Skeletal muscle satellite cell (primary cell): ENCODE results near the gene FBXL13.
"Not testable (repeated sequence)": the region's sequence is repeated elsewhere in the genome, so short reads cannot be mapped to it uniquely, and the experiment has no call there.

Experiments used
- H3K27me3 ChIP-seq: 2 replicates; pipeline ENCODE4 v1.7.0; 2013; ENCODE audit warnings: low read length; ENCODE audit not compliant: control insufficient read depth, insufficient read depth
- H3K36me3 ChIP-seq: 2 replicates; pipeline ENCODE4 v1.7.0; 2013; ENCODE audit warnings: mild to moderate bottlenecking, control low read depth, low read length; ENCODE audit not compliant: insufficient read depth
- H3K4me1 ChIP-seq: 2 replicates; pipeline ENCODE4 v1.7.0; 2013; ENCODE audit warnings: low read length; ENCODE audit not compliant: control insufficient read depth, insufficient read depth
- H3K4me2 ChIP-seq: 2 replicates; pipeline ENCODE4 v1.7.0; 2013; ENCODE audit warnings: mild to moderate bottlenecking, low read length
- H3K4me3 ChIP-seq: 2 replicates; pipeline ENCODE4 v1.7.0; 2013; ENCODE audit warnings: low read length
- H3K9ac ChIP-seq: 2 replicates; pipeline ENCODE4 v1.7.0; 2013; ENCODE audit warnings: mild to moderate bottlenecking, low read depth, low read length, moderate library complexity
- H3K9me3 ChIP-seq: replicated peaks from 2 replicates; pipeline ENCODE4 v1.7.0; 2013; ENCODE audit warnings: mild to moderate bottlenecking, control low read depth, low read length

Gene FBXL13

GRCh38 chr7:103078226-103078625 lies 3.6 kb upstream of the FBXL13 start:
- peaks cover 13% of the 10 kb centered on the region for H3K4me1 ChIP-seq
- not testable (repeated sequence) for H3K4me3 ChIP-seq, H3K9me3 ChIP-seq, H3K9ac ChIP-seq, H3K4me2 ChIP-seq, H3K36me3 ChIP-seq, H3K27me3 ChIP-seq

GRCh38 chr7:103077318-103077717 lies 2.7 kb upstream of the FBXL13 start:
- no peaks in the 10 kb centered on the region for H3K27me3 ChIP-seq
- H3K36me3 ChIP-seq: no peaks in the 10 kb centered on the region
- H3K4me3 ChIP-seq: no peak overlapping the region
- no peak overlapping the region for H3K9ac ChIP-seq
- no peak overlapping the region for H3K4me2 ChIP-seq
- peaks cover 13% of the 10 kb centered on the region for H3K4me1 ChIP-seq
- H3K9me3 ChIP-seq: no peaks in the 10 kb centered on the region

- Histone ChIP-seq H3K27me3 (no peaks in the 10 kb centered on the region), H3K9me3 (no peaks in the 10 kb centered on the region), H3K36me3 (no peaks in the 10 kb centered on the region), H3K9ac (no peak overlapping the region), H3K4me3 (no peak overlapping the region), H3K4me1 (peaks cover 13% of the 10 kb centered on the region), H3K4me2 (no peak overlapping the region)
Observed at GRCh38 chr7:103076764-103077163, 2.2 kb upstream of the FBXL13 start.

GRCh38 chr7:103075337-103075918 lies 832 bp upstream of the FBXL13 start:
- peaks cover 13% of the 10 kb centered on the region for H3K4me1 ChIP-seq
- H3K27me3 ChIP-seq: no peaks in the 10 kb centered on the region
- H3K4me3 ChIP-seq: peak overlapping the region; percentile 94
- H3K9me3 ChIP-seq: no peaks in the 10 kb centered on the region
- peak overlapping the region; percentile 96 for H3K4me2 ChIP-seq
- H3K36me3 ChIP-seq: no peaks in the 10 kb centered on the region
- H3K9ac ChIP-seq: peak overlapping the region; percentile 86

GRCh38 chr7:103073989-103074518 lies 542 bp downstream of the FBXL13 start:
- Histone ChIP-seq H3K4me3 (peak overlapping the region; percentile 94), H3K27me3 (no peaks in the 10 kb centered on the region), H3K4me1 (peaks cover 13% of the 10 kb centered on the region), H3K9me3 (no peaks in the 10 kb centered on the region), H3K36me3 (no peaks in the 10 kb centered on the region), H3K4me2 (peak overlapping the region; percentile 96), H3K9ac (peak overlapping the region; percentile 86)

GRCh38 chr7:103071000-103071399 lies 3.6 kb downstream of the FBXL13 start:
- H3K27me3 ChIP-seq: no peaks in the 10 kb centered on the region
- H3K4me1 ChIP-seq: peaks cover 10% of the 10 kb centered on the region
- no peak overlapping the region for H3K9ac ChIP-seq
- no peaks in the 10 kb centered on the region for H3K36me3 ChIP-seq
- no peaks in the 10 kb centered on the region for H3K9me3 ChIP-seq
- H3K4me3 ChIP-seq: no peak overlapping the region
- no peak overlapping the region for H3K4me2 ChIP-seq

- Histone ChIP-seq H3K9me3 (no peaks in the 10 kb centered on the region), H3K4me3 (no peak overlapping the region), H3K4me2 (no peak overlapping the region), H3K9ac (no peak overlapping the region), H3K36me3 (no peaks in the 10 kb centered on the region), H3K27me3 (no peaks in the 10 kb centered on the region), H3K4me1 (peaks cover 3% of the 10 kb centered on the region)
Observed at GRCh38 chr7:103068414-103069403, 5.9 kb downstream of the FBXL13 start.

- Histone ChIP-seq H3K4me1 (no peaks in the 10 kb centered on the region), H3K4me2 (no peak overlapping the region), H3K27me3 (no peaks in the 10 kb centered on the region), H3K36me3 (no peaks in the 10 kb centered on the region), H3K9ac (no peak overlapping the region), H3K9me3 (no peaks in the 10 kb centered on the region), H3K4me3 (no peak overlapping the region)
Observed at GRCh38 chr7:103065667-103066066, 8.9 kb downstream of the FBXL13 start.

GRCh38 chr7:103063895-103064294 lies 10.7 kb downstream of the FBXL13 start:
- Histone ChIP-seq H3K4me3 (no peak overlapping the region), H3K9me3 (no peaks in the 10 kb centered on the region), H3K4me1 (no peaks in the 10 kb centered on the region), H3K9ac (no peak overlapping the region), H3K4me2 (no peak overlapping the region), H3K27me3 (no peaks in the 10 kb centered on the region), H3K36me3 (no peaks in the 10 kb centered on the region)

- Histone ChIP-seq H3K9ac (no peak overlapping the region), H3K27me3 (no peaks in the 10 kb centered on the region), H3K4me1 (no peaks in the 10 kb centered on the region), H3K4me2 (no peak overlapping the region), H3K4me3 (no peak overlapping the region), H3K36me3 (no peaks in the 10 kb centered on the region), H3K9me3 (no peaks in the 10 kb centered on the region)
Observed at GRCh38 chr7:103059471-103059870, 15.1 kb downstream of the FBXL13 start.

- H3K4me2 ChIP-seq: no peak overlapping the region
- H3K9me3 ChIP-seq: no peaks in the 10 kb centered on the region
- H3K27me3 ChIP-seq: no peaks in the 10 kb centered on the region
- no peak overlapping the region for H3K4me3 ChIP-seq
- no peaks in the 10 kb centered on the region for H3K4me1 ChIP-seq
- no peaks in the 10 kb centered on the region for H3K36me3 ChIP-seq
- H3K9ac ChIP-seq: no peak overlapping the region
Observed at GRCh38 chr7:103058122-103058521, 16.5 kb downstream of the FBXL13 start.
